Stimulated activated CD4-positive, alpha-beta T cell treated with anti-CD3 and anti-CD28 coated beads, Interleukin-2, amount 100 ng/mL, for 48 hours (primary cell): ENCODE measurements around the gene DACT2.
"Not testable (repeated sequence)": the region's sequence is repeated elsewhere in the genome, so short reads cannot be mapped to it uniquely, and the experiment has no call there.

Source experiments
- DNase-seq, 2 donors: peaks; one replicate each; pipeline ENCODE4 v3.0.0-alpha.2; 2020

The DACT2 gene

DNA sequence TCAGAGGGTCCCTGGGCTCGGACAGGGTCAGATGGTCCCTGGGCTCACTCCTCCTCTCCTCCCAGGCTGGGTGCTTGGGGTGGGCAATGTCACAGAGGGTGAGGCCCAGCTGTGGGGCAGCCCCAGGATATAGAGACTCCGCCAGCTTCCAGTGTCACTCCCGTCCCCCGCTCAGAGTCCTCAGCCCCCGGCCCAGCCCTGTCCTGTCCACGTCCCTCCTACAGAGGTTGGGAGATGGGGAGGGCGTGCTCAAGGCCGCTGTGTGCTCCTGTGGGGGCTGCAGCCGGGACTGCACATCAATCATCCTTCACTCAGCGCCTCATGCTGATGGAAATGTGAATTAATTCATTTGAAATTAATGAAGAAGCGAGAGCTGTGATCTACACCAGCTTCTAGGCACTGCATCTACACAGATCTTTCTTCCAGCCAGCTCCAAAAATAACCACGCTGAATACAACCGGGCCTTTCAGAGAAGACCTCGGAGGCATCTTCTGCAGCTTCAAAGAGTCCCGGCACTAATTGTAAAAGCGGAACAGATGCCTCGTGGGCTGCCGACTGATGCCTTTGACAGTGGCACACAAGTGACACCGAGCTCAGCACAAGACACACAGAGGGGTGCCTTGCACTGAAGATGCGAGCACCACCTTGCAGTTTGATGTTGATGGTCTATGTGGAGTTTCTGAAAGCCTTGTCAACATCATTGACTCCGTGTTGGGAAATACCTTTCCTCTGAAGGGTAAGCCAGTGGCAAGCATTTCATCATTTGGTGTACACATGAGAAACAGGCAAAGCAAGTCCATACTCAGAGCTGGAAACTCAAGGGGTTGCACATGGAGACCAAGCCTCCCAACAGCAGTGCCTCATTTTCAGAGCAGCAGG lies 39.3 kb downstream of the DACT2 start:
- DNase-seq, result no peak

DNA sequence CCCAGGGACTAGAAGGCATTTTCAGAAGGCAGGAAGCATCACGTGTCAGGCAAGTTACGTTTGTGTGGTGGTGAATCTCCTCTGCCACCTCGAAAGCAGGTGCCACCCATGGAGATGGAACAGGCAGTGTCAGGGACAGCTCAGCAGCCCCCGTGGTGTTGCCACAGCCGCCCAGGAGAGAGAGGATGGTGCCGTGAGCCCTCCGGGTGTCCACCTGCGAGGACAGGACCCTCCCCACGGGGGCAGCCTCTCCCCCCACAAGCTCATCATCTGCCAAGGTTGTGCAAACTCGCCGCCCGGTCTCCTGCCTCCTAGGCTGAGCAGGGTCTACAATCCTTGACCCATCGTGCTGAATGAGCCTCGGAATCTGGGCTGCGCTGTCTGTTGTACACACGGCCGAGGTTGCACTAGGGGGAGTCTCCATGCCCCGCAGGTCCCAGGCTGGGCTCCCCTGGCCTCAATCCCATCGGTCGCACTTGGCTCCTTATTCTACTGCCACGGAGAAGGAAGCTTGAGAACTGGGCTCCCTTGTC lies 40.1 kb downstream of the DACT2 start:
- DNase-seq, result no peak

DNA sequence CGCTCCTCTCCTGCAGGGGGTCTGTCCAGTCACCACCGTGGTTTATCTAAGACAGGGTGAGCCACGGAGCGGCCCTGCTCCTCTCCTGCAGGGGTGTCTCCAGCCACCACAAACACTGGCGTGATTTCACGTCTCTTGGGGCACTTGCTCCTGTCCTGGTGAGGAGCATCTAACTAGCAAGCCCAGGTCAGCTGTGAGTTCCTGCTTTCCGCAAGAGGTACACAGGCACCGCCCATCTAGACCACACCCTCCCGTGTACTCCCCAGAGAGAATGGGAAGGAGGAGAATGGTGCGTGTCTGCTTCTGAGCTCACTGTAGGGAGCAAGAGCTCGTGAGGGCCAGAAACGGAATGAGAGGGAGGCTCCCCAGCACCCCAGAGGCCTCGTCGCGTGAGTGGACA lies 40.7 kb downstream of the DACT2 start:
- no peak for DNase-seq

DNA sequence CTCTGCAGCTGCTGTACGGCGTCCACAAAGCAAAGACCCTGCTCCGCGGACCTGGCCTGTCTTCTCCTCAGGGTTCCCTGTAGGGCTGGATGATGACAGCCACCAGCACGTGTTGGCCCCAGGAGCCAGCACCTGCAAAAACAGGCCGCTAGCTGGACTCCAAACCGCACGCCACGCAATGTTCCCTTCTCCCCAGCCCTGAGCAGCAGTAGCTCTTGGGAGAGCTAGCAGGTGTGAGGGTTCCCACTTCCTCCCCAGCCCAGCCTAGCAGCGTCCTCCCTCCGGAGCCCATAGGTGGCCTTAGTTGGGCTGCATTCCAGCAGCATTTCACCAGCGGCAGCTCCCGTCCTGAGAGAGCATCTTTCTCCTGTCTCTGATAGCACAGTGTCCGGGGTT lies 42.3 kb downstream of the DACT2 start:
- no peak for DNase-seq

DNA sequence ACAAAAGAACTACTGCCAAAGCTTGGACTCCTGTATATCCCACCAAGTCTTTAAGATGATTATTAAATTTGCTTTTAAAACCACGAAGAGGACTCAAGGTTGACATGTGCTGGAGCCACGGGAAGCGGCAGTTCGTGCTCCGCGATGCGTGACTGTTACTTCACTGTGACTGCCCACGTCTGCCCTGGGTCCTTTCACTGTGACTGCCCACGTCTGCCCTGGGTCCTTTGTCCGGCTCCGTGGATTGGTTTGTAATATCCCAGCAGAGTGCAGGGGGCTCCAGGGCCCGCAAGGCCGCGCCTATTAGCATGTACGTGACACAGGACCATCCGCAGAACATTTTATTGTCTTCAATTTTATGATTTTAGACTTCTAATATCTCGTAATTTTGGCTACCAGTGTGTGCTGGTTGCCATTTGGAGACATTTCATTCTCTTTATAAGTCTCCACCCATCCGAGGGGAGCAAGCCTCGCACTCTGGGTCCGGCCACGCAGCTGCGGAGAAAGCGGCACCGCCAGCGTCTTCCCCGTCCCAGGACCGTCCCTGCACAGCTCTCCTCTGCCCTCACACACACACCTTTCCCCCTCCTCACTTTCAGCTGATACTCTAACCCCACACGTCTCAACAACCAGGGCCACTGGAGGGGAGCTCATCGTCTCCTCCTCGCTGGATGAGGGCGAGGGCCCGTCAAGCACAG lies 42.9 kb downstream of the DACT2 start:
- DNase-seq, result no peak

DNA sequence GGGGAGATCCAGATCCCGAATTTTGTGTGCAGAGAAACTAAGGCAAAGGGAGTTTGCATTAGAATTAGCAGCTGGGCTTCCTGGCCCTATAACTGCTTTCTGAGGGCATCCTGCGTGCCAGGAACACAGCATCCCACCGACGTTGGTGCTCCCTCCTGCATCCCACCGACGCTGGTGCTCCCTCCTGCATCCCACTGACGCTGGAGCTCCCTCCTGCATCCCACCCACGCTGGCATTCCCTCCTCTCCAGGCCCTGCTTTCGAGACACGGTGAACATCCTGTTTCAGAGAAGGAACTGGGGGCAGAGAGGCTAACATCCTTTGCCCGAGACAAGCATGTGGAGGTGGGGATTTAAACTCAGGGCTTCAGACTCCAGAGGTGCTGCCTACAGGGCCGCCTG lies 44.4 kb downstream of the DACT2 start:
- DNase-seq, result no peak

DNA sequence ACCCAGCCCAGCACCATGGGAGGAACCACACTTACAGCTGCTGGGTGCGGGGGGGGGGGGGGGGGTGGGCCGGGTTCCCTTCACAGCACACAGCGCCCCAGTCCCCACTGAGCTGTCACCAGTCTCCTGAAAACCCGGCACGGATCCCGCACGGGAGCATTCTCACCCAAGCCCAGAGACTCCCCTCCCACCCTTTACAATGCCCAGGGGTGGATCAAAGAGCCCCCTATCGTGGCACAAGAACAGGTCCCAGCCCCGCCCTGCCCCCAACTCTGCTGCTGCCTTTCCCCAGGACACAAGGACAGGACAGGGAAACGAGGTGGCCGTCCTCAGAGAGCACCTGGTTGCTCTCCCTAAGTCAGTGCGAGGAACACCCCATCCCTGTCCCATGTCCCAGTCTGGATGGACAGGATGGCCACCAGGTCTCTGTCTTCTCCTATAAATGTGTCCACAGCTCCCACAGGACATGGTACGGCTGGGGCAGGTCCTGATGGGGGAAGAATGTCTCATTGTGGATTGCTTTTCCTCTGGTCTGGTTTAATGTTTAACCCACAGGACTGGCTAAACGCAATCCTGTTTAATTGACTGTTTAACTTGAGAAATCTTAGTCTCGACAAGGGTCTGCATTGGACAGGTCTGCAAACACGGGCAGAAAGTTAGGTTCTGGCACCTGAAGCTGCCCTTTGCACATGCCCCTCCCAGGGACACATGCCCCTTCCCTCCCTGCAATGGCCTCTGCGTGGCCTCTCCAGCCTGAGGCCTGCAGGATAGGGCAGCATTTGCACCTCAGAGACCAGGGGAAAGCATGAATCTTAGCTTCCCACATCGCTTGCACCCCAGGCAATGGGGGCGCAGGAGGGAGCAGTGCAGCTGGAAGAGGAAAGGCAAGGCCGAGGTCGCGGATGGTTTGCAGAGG lies 45.3 kb downstream of the DACT2 start:
- no peak for DNase-seq

DNA sequence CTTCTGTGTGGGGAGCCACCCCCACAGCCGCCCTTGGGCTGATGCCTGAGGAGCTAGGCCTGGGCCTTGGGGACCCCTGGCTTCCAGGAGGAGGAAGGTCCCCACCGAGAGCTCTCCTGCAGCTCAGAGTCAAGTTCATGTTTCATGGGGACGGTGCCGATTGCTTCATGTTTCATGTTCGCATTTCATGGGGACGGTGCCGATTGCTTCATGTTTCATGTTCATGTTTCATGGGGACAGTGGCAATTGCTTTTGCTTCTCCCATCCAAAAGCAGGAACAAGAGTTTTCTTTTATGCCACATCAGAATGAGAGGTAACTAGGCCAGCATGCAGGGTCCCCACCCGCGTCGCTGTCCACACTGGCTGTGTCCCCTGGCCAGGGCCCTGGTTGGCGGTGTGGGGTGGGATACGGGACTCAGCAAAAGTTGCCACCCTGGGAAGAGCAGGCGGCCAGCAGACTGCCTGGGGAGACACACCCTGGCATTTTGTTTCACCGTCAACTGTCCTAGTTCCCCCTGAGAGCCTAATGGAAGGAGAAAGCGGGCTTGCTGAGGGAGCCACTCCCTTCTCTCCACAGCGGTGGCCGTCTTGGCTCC lies 46.0 kb downstream of the DACT2 start:
- no peak for DNase-seq

DNA sequence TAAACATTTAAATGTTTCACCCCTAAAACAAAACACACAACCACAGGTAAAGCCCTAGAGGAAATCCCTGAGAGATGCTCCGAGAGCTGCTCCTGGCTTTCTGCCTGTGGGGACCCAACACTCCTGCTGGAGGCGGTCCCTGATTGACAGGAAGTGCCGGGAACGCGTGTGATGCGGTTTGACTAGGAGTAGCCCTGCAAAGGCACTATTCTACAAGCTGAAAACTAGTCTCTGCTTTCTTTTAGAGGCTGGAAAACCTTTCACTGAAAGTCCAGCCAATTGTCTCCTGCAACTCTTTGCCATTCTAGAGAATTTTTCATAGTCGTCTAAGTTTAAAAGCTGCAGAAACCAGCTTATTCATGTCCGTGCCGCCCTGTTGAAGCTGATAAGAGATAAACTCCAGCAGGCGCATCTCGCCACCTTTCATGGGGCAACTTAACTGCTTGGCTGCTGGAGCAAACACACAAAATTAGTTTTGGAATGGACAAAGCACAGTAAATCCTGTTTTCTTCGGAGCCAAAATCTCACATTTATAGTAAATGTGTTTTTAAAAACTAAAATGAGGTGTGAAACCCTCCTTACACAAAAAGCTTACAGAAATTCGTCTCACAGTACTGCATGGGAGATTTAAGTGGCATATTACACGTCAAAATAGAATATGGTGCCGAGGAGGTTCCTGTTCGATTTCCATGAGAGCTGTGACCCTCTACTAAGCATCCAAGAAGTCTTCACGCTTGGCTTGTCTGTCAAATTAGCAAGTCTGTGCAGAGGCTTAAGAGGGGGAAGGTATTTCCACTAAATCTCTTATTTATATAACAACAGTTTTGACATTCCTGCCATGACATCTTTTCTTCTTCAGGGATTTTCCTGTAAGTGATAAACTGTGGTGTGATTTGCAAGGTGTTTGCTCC lies 46.9 kb downstream of the DACT2 start:
- no peak for DNase-seq

DNA sequence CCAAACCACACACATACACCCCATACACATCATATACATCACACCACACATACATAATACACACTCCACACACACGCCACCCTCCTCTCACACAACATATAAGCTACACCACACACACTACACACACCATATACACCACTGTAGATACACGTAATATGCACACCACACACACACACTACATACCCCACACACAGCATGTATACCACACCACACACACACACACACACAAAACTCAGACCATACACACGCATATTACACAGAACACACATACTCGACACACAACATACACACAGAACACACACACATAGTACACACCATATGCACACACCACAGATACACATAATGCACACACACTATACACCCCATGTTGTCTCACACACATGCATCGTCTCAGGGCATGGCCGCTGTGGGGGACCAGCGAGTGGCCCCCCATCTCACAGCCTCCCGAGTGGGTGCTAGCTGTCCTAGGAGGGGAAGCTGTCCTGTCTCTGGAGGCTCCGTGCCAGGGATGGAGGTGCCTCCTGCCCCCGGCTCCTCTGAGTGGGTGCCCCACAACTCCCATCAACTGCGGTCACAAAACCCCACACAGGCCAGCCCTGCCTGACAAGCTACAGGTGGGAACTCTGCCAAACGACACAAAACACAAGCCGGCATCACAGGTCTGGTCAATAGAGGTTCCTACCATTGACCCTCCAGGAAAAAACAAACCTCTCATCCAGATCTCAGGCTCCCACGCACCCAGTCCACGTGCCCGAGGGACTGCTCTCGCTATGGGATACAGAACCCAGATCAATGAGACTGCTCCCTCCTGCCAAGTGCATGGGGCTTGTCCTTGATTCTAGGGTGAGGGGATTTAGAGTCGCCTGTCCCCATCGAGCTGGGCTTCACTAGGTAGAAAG lies 49.1 kb downstream of the DACT2 start:
- DNase-seq, result no peak

DNA sequence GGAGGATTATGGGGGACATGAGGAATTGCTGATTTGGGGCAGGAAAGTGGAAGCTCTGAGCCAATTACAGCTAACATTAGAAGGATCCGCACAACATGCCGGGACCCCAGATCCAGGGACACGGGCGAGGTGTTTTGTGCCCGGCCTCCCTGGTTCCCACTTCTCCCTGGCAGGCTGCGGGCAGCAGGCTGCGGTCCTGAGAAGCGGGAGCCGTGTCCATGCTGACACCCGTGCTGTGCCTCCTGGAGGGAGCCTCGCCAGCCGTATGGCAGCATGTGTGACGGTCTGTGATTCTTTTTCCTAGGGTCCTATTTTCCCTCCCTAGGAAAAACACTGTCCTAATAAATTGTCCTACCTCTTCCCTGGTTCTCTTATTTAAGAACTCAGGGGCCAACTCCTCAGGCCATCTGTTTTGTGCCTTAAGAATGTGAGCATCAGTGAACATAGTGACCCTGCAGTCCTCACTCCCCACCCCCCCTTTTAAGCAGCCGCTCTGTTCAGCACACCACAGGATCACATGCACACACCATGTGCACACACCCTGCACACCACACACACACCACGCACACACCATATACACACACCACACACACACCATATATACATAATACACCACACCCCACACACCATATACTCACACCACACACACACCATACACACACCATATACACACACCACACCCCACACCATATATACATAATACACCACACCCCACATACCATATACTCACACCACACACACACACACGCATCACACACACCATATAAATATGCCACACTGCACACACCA lies 49.9 kb downstream of the DACT2 start:
- DNase-seq, result no peak

DNA sequence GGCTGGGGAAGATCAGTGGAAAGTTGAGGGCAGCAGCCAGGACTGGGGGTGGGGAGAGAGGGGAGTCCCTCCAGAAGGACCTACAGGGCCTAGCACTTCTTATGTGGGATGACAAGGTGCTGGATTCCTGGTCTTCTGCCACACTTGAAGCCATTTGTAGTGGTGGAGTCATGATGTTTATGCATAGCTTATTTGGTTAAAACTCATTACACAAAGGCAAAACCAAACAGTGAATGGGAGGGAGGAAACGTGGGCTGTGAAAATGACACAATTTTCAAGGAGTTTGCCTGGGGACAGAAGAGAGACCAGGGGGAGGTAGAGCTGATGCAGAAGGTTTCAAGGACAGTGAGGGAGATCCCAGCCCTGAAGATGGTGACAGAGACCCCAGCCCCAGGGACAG lies 50.8 kb downstream of the DACT2 start:
- no peak for DNase-seq

DNA sequence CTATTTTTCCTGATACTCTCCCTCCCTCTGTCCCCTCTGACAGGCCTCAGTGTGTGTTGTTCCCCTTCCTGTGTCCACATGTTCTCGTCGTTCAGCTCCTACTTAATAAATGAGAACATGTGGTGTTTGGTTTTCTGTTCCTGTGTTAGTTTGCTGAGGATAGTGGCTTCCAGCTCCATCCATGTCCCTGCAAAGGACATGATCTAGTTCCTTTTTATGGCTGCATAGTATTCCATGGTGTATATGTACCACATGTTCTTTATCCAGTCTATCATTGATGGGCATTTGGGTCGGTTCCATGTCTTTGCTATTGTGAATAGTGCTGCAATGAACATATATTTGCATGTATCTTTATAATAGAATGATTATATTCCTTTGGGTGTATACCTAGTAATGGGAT lies 51.8 kb downstream of the DACT2 start:
- DNase-seq, result not testable (repeated sequence)

DNA sequence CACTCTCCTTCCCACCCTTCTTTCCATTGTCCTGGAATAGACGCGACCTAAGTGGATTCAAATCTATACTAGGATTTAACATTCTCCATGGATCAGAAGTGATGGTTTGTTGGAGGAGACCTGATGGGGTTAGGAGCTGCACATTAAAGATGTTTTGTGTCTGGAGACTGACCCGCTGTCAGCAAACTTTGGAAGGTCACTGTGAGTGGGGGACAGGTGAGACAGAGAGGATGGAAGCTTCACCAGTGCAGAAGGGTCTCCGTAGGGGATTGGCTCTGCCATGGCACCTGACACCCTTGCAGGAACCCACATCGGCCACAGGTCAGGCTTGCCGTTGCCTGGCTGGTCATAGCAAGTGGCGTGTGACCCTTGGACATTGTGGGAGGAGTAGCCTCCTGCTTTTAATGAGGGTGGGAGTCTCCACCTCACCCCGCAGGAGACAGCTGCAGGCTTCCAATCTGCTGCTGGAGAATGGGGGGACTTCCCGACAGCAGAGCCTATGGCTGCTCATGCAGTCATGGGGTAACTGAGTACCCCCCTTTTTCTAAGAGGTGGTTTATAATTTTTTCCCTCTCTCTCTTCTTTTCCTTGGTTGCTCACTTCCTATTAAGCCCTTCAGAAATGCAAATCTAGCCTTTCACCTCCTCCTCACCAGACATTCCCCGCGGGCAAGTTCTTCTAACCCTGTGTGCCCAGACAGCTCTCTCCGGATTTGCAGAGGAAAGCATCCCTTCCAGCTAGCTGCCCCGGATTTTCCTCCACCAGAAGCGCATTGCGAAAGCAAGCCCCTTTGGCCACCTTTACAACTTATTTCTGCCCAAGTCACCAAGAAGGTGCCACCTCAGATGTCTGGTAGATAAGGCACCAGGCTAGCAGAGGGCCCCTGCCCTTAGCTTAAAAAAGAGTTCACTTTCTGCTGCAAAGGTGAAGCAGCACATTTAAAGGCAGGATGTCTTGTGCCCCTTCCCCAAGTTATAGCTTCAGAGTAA lies 53.5 kb downstream of the DACT2 start:
- no peak for DNase-seq

DNA sequence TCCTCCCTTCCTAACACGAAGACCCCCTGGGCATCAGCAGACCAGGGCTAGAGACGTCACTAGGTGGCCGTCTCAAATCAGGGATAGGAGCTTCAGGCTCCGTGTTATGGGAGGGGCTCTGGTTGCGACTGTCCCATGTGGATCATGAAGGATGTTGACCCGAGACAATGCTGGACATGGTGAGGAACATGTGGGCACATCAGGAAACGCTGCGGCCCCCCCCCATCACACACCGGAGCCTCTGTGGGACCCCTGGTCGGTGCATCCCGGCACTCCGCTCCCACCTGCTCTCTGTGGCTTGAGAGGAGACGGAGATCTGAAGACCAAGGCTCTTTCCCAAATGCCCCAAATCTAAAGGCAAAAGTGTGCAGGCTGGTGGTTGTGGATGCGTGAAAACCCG lies 54.2 kb downstream of the DACT2 start:
- no peak for DNase-seq

DNA sequence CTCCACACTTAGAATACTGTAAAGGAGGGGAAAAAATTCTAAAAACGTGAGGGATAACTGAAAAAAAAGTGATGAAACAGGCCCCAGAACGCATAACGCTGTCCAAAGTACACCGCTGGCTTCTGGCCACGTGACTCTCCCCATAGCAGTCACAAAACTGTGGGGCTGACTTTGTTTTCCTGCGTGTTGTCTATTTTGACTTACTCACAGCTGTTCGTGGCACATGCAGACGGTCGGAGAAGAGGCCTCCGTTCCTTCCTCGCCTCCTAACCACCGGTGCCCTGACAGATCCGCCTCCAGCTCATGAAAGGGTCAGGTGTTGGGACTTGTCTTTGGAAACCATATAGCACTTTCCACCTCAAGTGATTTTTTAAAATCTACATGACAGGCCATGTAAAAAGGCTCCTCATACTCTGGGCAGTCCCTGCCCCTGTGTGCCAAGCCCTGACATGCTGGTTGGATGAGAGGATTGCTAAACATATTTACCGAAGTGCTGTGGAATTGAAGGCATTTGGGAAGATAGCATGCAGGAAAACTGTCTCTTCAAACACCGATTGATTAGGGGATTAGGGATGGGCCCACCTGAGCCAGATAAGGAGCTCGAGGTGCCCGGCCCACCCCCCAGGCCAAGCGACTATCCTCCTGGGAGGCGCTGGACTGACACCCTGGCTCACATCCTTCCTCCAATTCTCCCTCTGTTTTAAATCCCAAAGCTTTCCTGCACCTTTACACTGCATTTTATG lies 54.8 kb downstream of the DACT2 start:
- DNase-seq, result no peak

DNA sequence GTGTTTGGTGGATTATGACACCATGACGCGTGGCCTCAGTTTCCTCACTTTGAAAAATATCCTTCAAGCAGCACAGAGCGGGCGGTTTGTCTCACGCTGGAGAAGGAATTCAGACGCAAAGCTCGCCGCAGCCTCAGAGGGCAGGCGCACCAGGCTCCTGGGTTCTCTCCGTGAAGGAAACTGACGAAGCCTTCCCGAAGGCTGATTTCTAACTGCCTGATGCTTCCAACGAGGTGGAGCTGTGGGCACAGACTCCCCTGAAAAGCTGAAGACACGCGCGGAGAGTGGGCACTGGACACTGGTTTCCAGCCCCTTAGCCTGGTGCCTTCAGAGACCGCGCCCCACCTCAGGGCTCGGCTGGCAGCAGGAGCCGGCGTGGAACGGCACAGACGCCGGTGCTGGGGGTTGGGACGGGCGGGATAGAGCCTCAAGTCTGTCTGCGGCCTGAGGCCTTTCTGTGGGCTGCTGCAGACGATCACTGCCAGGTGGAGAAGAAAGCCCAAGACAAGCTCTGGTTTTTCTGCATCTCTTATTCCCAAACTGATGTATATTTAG lies 56.1 kb downstream of the DACT2 start:
- no peak for DNase-seq
